ENCODE results near the gene AGRN.

- TF ChIP-seq CTCF (IDR thresholded peaks at IDR 0.05) (no peak), POLR2A (IDR thresholded peaks at IDR 0.05) (no peak)
Measured at GRCh38 chr1:1048765-1049164, 28.8 kb downstream of the AGRN start.

Measured in Peyer's patch (tissue), 4 donors.